Measurements from ENCODE around the gene FAM193A. TPM values are rescaled to one million over a fixed set of nuclear protein-coding genes. Genes with fewer than 3 reads are reported as not detected.
A peak's percentile ranks its signal among the peaks of the same experiment; 100 is the strongest.

The FAM193A gene
- total RNA-seq, 1 donor from 2014 or later: 14.6 TPM

DNA sequence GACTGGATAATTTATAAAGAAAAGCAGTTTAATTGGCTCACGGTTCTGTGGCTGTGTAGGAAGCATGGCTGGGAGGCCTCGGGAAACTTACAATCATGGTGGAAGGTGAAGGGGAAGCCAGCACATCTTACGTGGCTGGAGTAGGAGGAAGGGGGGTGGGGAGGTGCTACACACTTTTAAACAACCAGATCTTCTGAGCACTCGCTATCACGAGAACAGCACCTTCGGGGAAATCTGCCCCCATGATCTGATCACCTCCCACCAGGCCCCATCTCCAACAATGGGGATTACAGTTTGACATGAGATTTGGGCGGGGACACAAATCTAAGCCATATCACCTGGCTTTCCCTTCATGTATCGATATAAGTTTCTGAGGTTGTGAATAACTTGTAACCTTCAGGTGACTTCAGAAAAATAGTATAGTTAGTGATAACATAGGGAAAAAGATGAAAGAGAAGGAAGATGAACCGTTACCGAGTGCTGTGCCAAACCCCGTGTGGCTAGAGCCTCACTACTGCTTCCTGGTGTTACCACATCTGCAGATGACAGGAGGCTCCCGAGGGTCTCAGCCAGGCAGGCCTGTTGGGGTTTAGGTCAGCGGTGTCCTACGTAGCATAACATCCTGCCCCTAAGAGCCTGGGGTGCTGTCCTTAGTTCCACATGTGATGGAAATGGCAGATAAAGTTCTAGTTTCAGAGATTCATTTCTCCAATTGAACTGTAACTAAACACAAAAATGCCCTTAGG, 116.1 kb downstream of the FAM193A start:
- H3K4me3 ChIP-seq (ENCODE audit: low read depth, low read length): no peak overlapping the region
- TF ChIP-seq, protein P1, sequence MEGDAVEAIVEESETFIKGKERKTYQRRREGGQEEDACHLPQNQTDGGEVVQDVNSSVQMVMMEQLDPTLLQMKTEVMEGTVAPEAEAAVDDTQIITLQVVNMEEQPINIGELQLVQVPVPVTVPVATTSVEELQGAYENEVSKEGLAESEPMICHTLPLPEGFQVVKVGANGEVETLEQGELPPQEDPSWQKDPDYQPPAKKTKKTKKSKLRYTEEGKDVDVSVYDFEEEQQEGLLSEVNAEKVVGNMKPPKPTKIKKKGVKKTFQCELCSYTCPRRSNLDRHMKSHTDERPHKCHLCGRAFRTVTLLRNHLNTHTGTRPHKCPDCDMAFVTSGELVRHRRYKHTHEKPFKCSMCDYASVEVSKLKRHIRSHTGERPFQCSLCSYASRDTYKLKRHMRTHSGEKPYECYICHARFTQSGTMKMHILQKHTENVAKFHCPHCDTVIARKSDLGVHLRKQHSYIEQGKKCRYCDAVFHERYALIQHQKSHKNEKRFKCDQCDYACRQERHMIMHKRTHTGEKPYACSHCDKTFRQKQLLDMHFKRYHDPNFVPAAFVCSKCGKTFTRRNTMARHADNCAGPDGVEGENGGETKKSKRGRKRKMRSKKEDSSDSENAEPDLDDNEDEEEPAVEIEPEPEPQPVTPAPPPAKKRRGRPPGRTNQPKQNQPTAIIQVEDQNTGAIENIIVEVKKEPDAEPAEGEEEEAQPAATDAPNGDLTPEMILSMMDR (conservative IDR thresholded peaks at IDR 0.05; ENCODE audit: low read depth, low read length): no peak
- no peak for DNase-seq (ENCODE audit: low read depth)

DNA sequence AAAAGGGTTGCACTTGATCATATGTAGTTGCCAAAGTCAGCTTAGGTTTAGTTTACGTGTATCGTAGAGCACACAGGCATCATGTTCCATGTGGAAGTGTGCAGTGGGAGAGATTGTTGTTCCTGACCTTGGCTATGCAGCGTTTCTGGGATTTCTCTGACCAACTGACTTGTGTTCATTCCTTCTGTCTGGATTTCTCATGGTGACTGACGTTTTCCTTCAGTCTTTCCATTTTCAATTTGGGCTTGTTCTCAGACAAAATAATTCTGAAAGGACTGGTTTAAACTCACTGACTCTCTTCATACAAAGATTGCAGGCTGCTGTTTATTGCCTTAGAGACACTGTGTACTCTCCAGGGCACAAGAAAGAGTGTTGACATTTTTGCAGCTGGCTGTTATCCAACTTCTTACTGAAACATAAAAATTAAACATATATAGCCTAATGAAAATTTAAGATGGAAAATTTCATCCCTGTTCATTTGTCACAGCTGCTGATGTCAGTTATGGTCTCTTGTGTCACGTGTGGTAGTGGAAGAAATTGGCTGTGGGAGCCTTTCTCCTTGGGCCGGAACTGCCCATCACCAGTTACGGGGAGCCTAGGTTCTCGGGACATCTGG, 124.3 kb downstream of the FAM193A start:
- no peak for DNase-seq (ENCODE audit: low read depth)
- H3K4me3 ChIP-seq (ENCODE audit: low read depth, low read length): no peak overlapping the region
- TF ChIP-seq, protein P1 (conservative IDR thresholded peaks at IDR 0.05; ENCODE audit: low read depth, low read length): no peak

DNA sequence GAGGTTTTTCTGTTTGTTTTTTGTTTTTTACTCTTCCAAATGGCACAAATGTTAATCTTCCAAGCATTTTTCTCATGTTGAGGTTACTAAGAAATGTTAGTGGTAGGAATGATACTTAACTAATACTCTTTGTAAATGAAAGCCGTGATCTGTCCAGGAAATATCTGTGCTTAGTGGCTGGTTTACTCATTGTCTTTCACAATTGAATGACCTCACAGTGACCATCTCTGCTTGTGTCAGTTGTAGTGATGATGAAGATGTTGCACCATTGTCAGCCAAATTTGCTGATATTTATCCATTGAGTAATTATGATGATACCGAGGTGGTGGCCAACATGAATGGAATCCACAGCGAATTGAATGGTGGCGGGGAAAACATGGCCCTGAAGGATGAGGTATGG, 126.2 kb downstream of the FAM193A start:
- no peak overlapping the region for H3K4me3 ChIP-seq (ENCODE audit: low read depth, low read length)
- TF ChIP-seq, protein P1 (conservative IDR thresholded peaks at IDR 0.05; ENCODE audit: low read depth, low read length): no peak
- peak; percentile 25 for DNase-seq (ENCODE audit: low read depth)

DNA sequence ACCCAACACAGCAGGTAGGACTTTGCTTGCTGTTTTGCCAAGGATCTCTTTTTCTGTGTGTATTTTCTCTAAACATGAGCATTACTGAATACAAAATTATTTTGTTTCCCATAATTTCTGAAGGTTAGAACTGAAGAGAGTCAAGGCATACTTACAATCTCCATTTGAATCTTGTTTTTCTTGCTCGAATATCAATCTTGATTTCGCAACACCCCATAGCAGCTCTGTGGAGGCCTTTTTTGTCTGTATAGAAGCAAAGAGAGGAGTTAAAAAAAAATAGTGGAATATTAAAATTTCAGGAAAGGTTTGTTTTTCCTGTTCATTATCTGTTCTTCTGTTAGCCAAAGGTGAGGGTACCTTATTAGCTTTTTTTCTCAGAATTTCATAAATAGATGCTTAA, 126.8 kb downstream of the FAM193A start:
- no peak overlapping the region for H3K4me3 ChIP-seq (ENCODE audit: low read depth, low read length)
- TF ChIP-seq, protein P1 (conservative IDR thresholded peaks at IDR 0.05; ENCODE audit: low read depth, low read length): no peak
- no peak for DNase-seq (ENCODE audit: low read depth)

DNA sequence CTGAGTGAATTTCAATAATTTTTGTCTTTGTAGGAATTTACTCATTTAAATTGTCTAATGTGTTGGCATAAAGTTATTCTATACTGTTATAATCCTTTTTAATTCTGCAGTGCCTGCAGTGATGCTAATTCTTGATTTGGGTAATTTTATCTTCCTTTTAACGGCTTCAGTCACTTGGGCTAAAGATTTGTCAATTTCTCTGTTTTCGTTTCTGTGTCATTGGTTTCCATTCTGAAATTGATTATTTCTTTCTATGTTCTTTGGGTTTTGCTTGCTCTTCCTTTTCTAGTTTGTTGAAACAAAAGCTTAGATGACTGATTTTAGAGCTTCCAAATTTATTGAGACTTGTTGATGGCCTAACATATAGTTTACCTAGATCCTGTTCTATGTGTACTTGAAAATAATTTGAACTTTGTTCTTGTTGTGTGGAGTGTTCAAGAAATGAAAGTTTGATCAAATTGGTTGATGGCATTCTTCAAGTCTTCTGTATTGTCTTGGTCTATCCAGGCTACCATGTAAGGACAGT, 130.3 kb downstream of the FAM193A start:
- H3K4me3 ChIP-seq (ENCODE audit: low read depth, low read length): no peak overlapping the region
- TF ChIP-seq, protein P1 (conservative IDR thresholded peaks at IDR 0.05; ENCODE audit: low read depth, low read length): no peak
- no peak for DNase-seq (ENCODE audit: low read depth)

DNA sequence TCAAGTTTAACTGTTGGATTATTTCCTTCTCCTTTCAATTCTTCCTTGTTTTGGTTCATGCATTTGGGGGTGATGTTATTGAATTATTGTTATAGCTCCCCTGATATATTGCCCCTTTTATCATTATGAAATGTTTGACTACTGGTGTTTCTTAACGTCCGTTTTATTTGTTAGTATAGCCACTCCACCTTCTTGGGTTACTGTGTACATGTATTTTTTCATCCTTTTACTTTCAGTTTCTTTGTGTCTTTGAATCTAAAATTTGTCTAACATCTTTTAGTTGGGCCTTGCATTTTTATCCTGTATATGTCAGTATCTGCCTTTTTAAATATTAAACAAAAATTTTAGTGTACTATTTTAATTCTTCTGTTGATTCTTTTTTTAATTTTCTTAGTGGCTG, 131.0 kb downstream of the FAM193A start:
- H3K4me3 ChIP-seq (ENCODE audit: low read depth, low read length): no peak overlapping the region
- TF ChIP-seq, protein P1 (conservative IDR thresholded peaks at IDR 0.05; ENCODE audit: low read depth, low read length): no peak
- no peak for DNase-seq (ENCODE audit: low read depth)

Measured in epithelial cell of proximal tubule (primary cell).